GM23338 (cell line): ENCODE data around the gene ERN1. TPM values are rescaled to one million over a fixed set of nuclear protein-coding genes. Genes with fewer than 3 reads are reported as not detected.

ENCODE experiments used
- ATAC-seq: fragments of 200-7000 bp; cut with Tn5 transposase; 3 replicates; pipeline ENCODE4 v1.9.1; 2020
- DNase-seq: peaks from one replicate; pipeline ENCODE4 v3.0.0-alpha.2; 2015; ENCODE audit warnings: low spot score
- H2AFZ ChIP-seq: fragments of 200-600 bp; sonication (generic); 2 replicates; pipeline ENCODE4 v1.8.0; 2016; ENCODE audit warnings: antibody characterized with exemption, mild to moderate bottlenecking, moderate library complexity
- H3F3A ChIP-seq: fragments of 200-600 bp; sonication (generic); replicated peaks from 2 replicates; pipeline ENCODE4 v1.8.0; 2017; ENCODE audit warnings: antibody characterized with exemption, mixed run types, low read depth
- H3K27ac ChIP-seq: fragments of 200-600 bp; sonication (generic); 2 replicates; pipeline ENCODE4 v1.6.1; 2016; ENCODE audit warnings: low read depth
- H3K27me3 ChIP-seq: fragments of 200-600 bp; sonication (generic); 2 replicates; pipeline ENCODE4 v1.8.0; 2016; ENCODE audit warnings: mild to moderate bottlenecking, mixed run types, moderate library complexity; ENCODE audit not compliant: insufficient read depth
- H3K36me3 ChIP-seq: fragments of 200-600 bp; sonication (generic); 2 replicates; pipeline ENCODE4 v1.8.0; 2016; ENCODE audit warnings: mild to moderate bottlenecking; ENCODE audit not compliant: insufficient read depth
- H3K4me1 ChIP-seq: fragments of 200-600 bp; sonication (generic); 2 replicates; pipeline ENCODE4 v1.8.0; 2016; ENCODE audit warnings: mild to moderate bottlenecking, moderate library complexity; ENCODE audit not compliant: insufficient read depth
- H3K4me2 ChIP-seq: fragments of 200-600 bp; sonication (generic); 2 replicates; pipeline ENCODE4 v1.7.1; 2017; ENCODE audit warnings: mixed run types
- H3K4me3 ChIP-seq: fragments of 200-600 bp; sonication (generic); 2 replicates; pipeline ENCODE4 v1.6.1; 2016; ENCODE audit warnings: mixed run types
- H3K79me2 ChIP-seq: fragments of 200-600 bp; sonication (generic); replicated peaks from 2 replicates; pipeline ENCODE4 v1.8.0; 2017; ENCODE audit warnings: mild to moderate bottlenecking; ENCODE audit not compliant: insufficient read depth
- H3K9me2 ChIP-seq: fragments of 200-600 bp; sonication (generic); 2 replicates; pipeline ENCODE4 v1.8.0; 2017; ENCODE audit not compliant: insufficient read depth
- H4K20me1 ChIP-seq: fragments of 200-600 bp; sonication (generic); replicated peaks from 2 replicates; pipeline ENCODE4 v1.8.0; 2017; ENCODE audit warnings: mild to moderate bottlenecking; ENCODE audit not compliant: insufficient read depth
- H3K27ac Mint-ChIP-seq: 2 replicates; pipeline ENCODE4 v1.8.0; 2020; ENCODE audit warnings: inconsistent platforms, mild to moderate bottlenecking, moderate library complexity, mixed read lengths
- H3K27me3 Mint-ChIP-seq: 3 replicates; pipeline ENCODE4 v1.8.0; 2022; ENCODE audit warnings: low read depth, mild to moderate bottlenecking, moderate library complexity, mixed read lengths, inconsistent platforms; ENCODE audit not compliant: insufficient read depth, poor library complexity
- H3K36me3 Mint-ChIP-seq: 3 replicates; pipeline ENCODE4 v1.8.0; 2021; ENCODE audit warnings: low read depth, mild to moderate bottlenecking, inconsistent platforms, moderate library complexity, mixed read lengths
- H3K4me1 Mint-ChIP-seq: 3 replicates; pipeline ENCODE4 v1.8.0; 2020; ENCODE audit warnings: mild to moderate bottlenecking, inconsistent platforms, mixed read lengths
- H3K4me3 Mint-ChIP-seq: 3 replicates; pipeline ENCODE4 v1.8.0; 2021; ENCODE audit warnings: moderate library complexity, mild to moderate bottlenecking, inconsistent platforms, mixed read lengths
- H3K9me3 Mint-ChIP-seq: 3 replicates; pipeline ENCODE4 v1.8.0; 2020; ENCODE audit warnings: moderate library complexity, mild to moderate bottlenecking, inconsistent platforms, mixed read lengths
- CREB1 ChIP-seq: fragments of 250-450 bp; sonication (Bioruptor Pico); IDR thresholded peaks from 2 replicates; pipeline ENCODE4 v1.5.0; 2020; ENCODE audit warnings: low read depth, mild to moderate bottlenecking, moderate library complexity
- POLR2AphosphoS5 ChIP-seq: IDR thresholded peaks from 2 replicates; pipeline ENCODE4 v1.6.1; 2016; ENCODE audit warnings: antibody characterized with exemption, low read depth
- ZNF331 ChIP-seq: fragments of 250-450 bp; sonication (Bioruptor Pico); IDR thresholded peaks from 2 replicates; pipeline ENCODE4 v1.5.0; 2020; ENCODE audit warnings: low read depth, mild to moderate bottlenecking, moderate library complexity
- polyA plus RNA-seq: library from polyadenylated mRNA; unstranded; fragments of >200 nt; fragmentation: Nextera tagmentation; extraction: Ambion mirVana; gene quantifications from 2 replicates; pipeline ENCODE4 v1.2.1, GENCODE V29; 2016
- total RNA-seq: library from RNA; depleted of rRNA; stranded (reverse); fragments of >200 nt; shearing (Covaris generic); gene quantifications from 2 replicates; pipeline ENCODE4 v1.2.3, GENCODE V29; 2014
- TF ChIP-seq, protein P1 (sequence below): fragments of 250-450 bp; sonication (Bioruptor Pico); IDR thresholded peaks from 2 replicates; pipeline ENCODE4 v1.5.0; 2020; ENCODE audit warnings: mild to moderate bottlenecking, moderate library complexity
- TF ChIP-seq, protein P2 (sequence below), 2 experiments: fragments of 200-600 bp in 1 of 2; sonication (generic) in 1 of 2; conservative IDR thresholded peaks; 2 replicates each; pipeline versions ENCODE4 v1.5.1 to v1.6.1; 2016 to 2017; ENCODE audit warnings: antibody characterized with exemption in 2 of 2, low read depth in 2 of 2, mild to moderate bottlenecking in 2 of 2, moderate library complexity in 1 of 2
- TF ChIP-seq, protein P3 (sequence below): IDR thresholded peaks from 2 replicates; pipeline ENCODE4 v1.6.1; 2016; ENCODE audit warnings: antibody characterized with exemption

ERN1 gene
- total and polyA plus RNA-seq, 2 experiments from 2014 or later, result 5.9 to 7.5 TPM

DNA sequence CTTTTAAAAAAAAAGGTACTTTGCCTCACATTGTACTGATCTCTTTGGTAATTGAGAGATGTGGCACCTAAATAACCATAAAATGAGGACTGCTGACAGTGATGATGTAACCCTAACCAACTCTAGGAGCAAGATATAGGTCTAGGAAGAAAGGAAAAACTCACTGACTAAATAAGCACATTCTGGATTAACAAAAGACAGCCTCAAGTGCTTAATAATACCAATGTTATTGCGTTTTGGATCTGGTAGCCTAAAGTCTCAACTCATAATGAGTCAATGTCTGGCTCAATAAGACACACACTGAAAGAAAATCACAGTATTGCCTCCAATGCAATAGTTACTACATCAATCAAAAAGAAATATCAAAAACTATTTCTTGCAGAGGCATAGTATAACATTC is 3.0 kb downstream of the ERN1 start (continued):
- TF ChIP-seq, protein P1, sequence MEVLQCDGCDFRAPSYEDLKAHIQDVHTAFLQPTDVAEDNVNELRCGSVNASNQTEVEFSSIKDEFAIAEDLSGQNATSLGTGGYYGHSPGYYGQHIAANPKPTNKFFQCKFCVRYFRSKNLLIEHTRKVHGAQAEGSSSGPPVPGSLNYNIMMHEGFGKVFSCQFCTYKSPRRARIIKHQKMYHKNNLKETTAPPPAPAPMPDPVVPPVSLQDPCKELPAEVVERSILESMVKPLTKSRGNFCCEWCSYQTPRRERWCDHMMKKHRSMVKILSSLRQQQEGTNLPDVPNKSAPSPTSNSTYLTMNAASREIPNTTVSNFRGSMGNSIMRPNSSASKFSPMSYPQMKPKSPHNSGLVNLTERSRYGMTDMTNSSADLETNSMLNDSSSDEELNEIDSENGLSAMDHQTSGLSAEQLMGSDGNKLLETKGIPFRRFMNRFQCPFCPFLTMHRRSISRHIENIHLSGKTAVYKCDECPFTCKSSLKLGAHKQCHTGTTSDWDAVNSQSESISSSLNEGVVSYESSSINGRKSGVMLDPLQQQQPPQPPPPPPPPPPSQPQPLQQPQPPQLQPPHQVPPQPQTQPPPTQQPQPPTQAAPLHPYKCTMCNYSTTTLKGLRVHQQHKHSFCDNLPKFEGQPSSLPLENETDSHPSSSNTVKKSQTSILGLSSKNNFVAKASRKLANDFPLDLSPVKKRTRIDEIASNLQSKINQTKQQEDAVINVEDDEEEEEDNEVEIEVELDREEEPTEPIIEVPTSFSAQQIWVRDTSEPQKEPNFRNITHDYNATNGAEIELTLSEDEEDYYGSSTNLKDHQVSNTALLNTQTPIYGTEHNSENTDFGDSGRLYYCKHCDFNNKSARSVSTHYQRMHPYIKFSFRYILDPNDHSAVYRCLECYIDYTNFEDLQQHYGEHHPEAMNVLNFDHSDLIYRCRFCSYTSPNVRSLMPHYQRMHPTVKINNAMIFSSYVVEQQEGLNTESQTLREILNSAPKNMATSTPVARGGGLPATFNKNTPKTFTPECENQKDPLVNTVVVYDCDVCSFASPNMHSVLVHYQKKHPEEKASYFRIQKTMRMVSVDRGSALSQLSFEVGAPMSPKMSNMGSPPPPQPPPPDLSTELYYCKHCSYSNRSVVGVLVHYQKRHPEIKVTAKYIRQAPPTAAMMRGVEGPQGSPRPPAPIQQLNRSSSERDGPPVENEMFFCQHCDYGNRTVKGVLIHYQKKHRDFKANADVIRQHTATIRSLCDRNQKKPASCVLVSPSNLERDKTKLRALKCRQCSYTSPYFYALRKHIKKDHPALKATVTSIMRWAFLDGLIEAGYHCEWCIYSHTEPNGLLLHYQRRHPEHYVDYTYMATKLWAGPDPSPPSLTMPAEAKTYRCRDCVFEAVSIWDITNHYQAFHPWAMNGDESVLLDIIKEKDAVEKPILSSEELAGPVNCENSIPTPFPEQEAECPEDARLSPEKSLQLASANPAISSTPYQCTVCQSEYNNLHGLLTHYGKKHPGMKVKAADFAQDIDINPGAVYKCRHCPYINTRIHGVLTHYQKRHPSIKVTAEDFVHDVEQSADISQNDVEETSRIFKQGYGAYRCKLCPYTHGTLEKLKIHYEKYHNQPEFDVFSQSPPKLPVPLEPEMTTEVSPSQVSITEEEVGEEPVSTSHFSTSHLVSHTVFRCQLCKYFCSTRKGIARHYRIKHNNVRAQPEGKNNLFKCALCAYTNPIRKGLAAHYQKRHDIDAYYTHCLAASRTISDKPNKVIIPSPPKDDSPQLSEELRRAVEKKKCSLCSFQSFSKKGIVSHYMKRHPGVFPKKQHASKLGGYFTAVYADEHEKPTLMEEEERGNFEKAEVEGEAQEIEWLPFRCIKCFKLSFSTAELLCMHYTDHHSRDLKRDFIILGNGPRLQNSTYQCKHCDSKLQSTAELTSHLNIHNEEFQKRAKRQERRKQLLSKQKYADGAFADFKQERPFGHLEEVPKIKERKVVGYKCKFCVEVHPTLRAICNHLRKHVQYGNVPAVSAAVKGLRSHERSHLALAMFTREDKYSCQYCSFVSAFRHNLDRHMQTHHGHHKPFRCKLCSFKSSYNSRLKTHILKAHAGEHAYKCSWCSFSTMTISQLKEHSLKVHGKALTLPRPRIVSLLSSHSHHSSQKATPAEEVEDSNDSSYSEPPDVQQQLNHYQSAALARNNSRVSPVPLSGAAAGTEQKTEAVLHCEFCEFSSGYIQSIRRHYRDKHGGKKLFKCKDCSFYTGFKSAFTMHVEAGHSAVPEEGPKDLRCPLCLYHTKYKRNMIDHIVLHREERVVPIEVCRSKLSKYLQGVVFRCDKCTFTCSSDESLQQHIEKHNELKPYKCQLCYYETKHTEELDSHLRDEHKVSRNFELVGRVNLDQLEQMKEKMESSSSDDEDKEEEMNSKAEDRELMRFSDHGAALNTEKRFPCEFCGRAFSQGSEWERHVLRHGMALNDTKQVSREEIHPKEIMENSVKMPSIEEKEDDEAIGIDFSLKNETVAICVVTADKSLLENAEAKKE (CRISPR knock-in tag), result no peak

DNA sequence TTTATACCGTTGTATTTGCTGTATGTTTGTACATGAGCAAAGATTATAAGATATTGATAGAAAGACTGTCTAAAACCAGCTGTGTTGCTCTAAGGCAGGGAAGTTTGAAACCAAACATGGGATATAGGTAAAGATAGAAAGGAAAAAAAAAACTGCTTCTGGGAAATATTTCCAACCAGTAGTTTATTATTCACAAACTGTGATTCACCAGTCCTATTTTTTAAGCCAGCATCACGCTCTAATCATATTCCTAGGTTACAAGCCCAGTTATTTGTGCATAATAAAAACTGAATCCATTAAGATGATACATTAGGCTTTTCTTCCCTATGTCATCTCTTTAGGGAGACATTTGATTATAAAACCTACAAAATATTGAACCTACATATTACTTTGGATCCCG is 4.0 kb downstream of the ERN1 start:
- Histone ChIP-seq H3K79me2 (peaks cover 8% of the 10 kb centered on the region; the same call in 1 of the 2 replicates), H3K4me1 (peaks cover 13% of the 10 kb centered on the region), H4K20me1 (peaks cover 8% of the 10 kb centered on the region; the same call in 1 of the 2 replicates), H3K27me3 (peaks cover 20% of the 10 kb centered on the region), H3F3A (peaks cover 4% of the 10 kb centered on the region; the same call in 1 of the 2 replicates), H3K4me3 (no peak overlapping the region), H3K27ac (no peak overlapping the region), H3K4me2 (no peak overlapping the region), H3K9me2 (peaks cover 5% of the 10 kb centered on the region; the same call in 1 of the 2 replicates), H3K36me3 (no peaks in the 10 kb centered on the region), H2AFZ (no peak overlapping the region)
- DNase-seq (no peak), ATAC-seq (no peak)
- H3K27ac Mint-ChIP-seq, result no peak overlapping the region
- peaks cover 2% of the 10 kb centered on the region; the same call in 1 of the 3 replicates for H3K36me3 Mint-ChIP-seq
- H3K4me1 Mint-ChIP-seq, result peaks cover 9% of the 10 kb centered on the region
- peaks cover 13% of the 10 kb centered on the region for H3K27me3 Mint-ChIP-seq
- H3K9me3 Mint-ChIP-seq, result no peaks in the 10 kb centered on the region
- H3K4me3 Mint-ChIP-seq, result no peak overlapping the region
- no peak for TF ChIP-seq ZNF331
- no peak for TF ChIP-seq POLR2AphosphoS5
- TF ChIP-seq, protein P2, sequence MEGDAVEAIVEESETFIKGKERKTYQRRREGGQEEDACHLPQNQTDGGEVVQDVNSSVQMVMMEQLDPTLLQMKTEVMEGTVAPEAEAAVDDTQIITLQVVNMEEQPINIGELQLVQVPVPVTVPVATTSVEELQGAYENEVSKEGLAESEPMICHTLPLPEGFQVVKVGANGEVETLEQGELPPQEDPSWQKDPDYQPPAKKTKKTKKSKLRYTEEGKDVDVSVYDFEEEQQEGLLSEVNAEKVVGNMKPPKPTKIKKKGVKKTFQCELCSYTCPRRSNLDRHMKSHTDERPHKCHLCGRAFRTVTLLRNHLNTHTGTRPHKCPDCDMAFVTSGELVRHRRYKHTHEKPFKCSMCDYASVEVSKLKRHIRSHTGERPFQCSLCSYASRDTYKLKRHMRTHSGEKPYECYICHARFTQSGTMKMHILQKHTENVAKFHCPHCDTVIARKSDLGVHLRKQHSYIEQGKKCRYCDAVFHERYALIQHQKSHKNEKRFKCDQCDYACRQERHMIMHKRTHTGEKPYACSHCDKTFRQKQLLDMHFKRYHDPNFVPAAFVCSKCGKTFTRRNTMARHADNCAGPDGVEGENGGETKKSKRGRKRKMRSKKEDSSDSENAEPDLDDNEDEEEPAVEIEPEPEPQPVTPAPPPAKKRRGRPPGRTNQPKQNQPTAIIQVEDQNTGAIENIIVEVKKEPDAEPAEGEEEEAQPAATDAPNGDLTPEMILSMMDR (conservative IDR thresholded peaks at IDR 0.05; ENCODE audit: low read depth in 2 of 2), result no peak
- TF ChIP-seq, protein P3, sequence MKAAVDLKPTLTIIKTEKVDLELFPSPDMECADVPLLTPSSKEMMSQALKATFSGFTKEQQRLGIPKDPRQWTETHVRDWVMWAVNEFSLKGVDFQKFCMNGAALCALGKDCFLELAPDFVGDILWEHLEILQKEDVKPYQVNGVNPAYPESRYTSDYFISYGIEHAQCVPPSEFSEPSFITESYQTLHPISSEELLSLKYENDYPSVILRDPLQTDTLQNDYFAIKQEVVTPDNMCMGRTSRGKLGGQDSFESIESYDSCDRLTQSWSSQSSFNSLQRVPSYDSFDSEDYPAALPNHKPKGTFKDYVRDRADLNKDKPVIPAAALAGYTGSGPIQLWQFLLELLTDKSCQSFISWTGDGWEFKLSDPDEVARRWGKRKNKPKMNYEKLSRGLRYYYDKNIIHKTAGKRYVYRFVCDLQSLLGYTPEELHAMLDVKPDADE, result no peak
- TF ChIP-seq, protein P1 (CRISPR knock-in tag), result no peak
- TF ChIP-seq CREB1 (CRISPR knock-in tag), result no peak
